Measurements from ENCODE around the gene CLRN1. TPM values are rescaled to one million over a fixed set of nuclear protein-coding genes. Genes with fewer than 3 reads are reported as not detected.
"Not testable (repeated sequence)": the region's sequence is repeated elsewhere in the genome, so short reads cannot be mapped to it uniquely, and the experiment has no call there.

The CLRN1 gene, protein sequence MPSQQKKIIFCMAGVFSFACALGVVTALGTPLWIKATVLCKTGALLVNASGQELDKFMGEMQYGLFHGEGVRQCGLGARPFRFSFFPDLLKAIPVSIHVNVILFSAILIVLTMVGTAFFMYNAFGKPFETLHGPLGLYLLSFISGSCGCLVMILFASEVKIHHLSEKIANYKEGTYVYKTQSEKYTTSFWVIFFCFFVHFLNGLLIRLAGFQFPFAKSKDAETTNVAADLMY
- total RNA-seq: not detected
- long read RNA-seq, partial matches to known transcripts: 0 of 1 reads
- long read RNA-seq, other reads (novel, unspliced or antisense): 1 of 1 reads

DNA sequence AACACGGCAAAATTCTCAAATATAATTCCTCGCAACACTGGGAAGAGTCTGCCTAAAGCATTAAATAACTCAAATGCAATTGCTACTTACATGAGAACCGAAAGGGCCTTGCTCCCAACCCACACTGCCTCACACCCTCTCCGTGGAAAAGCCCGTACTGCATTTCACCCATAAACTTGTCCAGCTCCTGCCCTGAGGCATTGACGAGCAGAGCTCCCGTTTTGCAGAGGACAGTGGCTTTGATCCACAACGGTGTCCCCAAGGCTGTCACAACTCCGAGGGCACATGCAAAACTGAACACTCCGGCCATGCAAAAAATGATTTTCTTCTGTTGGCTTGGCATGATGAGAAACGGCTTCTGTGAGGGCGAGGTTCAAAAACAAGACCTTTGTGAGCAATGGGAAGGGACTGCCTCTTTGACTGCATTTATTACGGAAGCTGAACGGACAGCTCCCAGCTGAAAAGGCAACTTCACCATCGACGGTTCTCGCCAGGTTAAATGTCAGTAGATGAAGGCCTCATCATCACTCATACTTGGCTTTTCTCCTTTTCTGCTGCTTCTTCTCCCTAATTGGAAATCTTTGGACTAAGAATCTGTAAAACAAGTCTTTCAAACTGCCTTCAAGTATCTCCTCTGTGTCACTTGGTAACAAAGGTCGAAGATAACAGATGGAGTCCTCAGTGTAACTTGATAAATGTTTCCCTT, at the start of gene CLRN1:
CLRN1 (minus strand) TSS at position 362 of the 706 bp plus-strand sequence; CDS start at position 343, 19 bp downstream.
- intact Hi-C loops (cut with DNase I): no loop called here

DNA sequence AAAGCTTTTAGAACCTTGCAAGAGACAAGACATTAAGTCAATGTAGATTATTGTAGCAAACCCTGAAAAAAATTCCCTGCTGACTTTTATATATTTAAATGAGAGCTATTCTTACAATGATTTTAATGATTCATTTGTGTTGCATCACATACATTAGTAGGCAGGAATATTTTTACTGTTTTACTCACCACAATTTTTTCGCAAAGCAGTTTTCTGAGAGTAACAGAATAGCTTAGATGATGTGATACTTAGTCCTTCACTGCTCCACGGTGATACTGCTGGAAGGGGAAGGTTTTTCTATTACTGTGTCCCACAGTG, 43.9 kb upstream of the CLRN1 start:
- no peak for DNase-seq (ENCODE audit: low spot score)

More for the DNA sequence above, at the start of gene CLRN1:
- DNase-seq (ENCODE audit: low spot score): no peak

DNA sequence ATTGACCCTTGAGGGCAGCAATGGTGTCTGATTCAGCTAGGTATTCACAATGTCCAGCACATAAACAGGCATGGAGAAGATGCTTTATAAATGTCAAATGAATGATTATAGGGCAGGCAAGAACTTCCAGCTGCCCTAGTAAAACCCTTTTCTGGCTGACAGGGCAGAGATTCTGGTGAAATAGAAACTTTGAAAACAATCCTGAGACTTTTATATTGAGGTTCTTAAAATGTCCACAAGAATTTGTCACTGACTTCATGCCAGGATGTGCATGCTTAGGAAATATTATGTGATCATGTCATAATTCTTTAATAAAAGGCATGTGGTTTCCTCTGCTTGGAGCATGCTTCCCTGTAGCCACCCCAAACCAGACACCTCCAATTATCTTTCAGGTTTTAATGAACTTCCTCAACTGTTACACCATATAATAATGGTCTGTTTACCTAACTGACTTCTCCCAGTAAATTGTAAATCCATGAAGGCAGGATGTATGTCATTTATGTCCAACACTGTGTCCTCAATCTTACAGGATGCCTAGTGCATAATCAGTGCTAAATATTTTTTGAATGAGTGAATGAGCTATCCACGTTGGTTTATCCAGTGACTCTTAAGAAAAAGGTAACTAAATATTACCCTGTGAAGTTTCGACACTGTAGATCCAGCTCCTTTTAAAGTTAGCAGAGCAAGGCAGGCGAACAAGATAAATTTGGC, 43.4 kb upstream of the CLRN1 start:
- intact Hi-C loops (cut with DNase I): no loop called here
- DNase-seq (ENCODE audit: low spot score): no peak

More for the DNA sequence above, 43.9 kb upstream of the CLRN1 start:
- intact Hi-C loops (cut with DNase I): no loop called here

DNA sequence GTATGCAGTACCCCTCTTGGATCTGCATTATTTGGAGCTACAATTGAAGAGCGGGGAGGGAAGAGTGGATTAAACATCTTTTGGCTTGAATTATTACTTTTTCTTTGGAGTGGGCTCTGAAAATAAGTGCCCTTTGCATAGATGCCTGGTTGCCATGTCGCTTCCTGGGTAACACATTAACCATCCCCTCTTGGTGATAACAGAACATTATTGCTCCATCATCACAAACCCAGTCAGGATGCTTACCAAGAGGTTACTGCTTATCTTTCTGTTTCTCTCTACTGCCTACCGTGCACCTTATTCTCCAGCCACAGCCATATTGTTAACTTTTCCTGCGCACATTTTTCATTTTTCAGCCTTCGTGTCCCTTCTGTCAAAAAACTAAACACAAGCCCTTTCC, 42.7 kb upstream of the CLRN1 start:
- intact Hi-C loops (cut with DNase I): no loop called here

DNA sequence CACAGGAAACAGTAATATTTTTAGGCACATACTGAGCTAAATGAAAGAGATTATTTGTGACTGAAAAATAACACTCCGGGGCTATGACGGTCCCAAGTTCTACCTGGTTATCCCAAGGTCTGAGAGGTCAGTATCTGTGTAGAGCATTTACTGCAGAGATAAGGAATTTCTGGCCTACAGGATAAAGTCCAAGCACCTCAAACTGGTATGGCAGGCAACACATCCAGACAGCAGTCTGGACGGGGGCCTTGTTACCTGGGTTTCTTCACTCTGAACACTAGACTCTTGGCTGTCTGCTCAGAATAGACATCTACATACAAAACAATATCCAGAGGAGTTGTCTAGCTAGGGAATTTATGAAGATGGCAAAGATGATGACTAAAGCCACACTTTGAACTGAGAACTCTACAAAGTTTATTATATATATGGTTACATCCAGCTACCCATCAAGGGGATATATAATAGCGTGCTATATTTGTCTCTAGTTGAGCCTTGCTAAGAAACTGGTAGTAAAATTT, 42.0 kb upstream of the CLRN1 start:
- DNase-seq (ENCODE audit: low spot score): no peak
- intact Hi-C loops (cut with DNase I): no loop called here

More for the DNA sequence above, 42.7 kb upstream of the CLRN1 start:
- no peak for DNase-seq (ENCODE audit: low spot score)

DNA sequence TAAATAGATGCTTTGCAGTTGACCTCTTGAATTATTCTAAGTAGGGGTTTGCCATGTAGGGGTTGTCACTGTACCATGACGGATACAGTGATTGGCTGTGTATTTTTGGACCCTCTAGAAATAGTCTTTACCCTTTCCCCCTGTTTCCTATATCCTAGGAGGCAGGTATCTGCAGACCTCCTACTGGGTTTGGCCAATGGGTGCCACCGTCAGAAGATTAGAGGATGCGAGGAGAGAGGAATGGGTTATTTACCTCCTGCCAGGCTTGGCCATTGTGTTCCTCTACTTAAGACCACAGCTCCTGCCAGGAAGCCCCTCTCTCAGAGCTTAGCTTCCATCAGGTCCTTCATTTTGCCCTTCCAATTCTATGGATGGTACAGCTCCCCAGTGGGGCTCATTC, 40.2 kb upstream of the CLRN1 start:
- no peak for DNase-seq (ENCODE audit: low spot score)
- intact Hi-C loops (cut with DNase I): no loop called here

DNA sequence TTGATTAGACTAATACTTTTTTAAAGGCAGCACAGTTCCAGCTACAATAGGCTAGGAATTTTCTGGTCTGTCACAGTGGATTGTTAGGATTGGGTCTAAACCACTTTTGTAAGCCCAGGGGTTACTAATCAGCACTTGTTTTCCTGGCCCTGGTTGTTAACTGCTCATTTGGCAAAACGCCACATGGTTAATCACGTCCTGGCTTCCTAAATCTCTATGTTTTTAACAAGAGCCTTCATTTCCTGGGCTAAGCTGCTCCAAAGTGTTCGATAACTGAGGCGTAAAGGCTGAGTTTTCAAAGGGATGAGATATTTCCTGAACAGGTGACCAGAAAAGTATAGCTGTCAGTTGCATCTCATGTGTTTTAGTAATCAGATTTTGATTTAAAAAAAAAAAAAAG, 38.9 kb upstream of the CLRN1 start:
- no peak for DNase-seq (ENCODE audit: low spot score)
- intact Hi-C loops (cut with DNase I): no loop called here

DNA sequence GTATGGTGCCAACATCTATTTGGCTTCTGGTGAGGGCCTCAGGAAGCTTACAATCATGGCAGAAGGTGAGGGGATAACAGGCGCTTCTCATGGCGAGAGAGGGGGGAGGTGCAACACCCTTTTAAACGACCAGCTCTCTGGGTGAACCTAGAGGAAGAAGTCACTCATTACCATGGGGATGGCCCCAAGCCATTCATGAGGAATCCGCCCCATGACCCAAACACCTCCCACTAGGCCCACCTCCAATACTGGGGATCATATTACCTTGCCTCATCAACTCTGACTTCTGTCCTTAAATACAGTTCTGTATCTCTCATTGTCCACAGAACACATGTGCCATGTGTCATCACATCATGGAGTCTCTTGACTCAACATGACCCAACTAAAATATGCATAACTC, 37.5 kb upstream of the CLRN1 start:
- intact Hi-C loops (cut with DNase I): no loop called here
- no peak for DNase-seq (ENCODE audit: low spot score)

DNA sequence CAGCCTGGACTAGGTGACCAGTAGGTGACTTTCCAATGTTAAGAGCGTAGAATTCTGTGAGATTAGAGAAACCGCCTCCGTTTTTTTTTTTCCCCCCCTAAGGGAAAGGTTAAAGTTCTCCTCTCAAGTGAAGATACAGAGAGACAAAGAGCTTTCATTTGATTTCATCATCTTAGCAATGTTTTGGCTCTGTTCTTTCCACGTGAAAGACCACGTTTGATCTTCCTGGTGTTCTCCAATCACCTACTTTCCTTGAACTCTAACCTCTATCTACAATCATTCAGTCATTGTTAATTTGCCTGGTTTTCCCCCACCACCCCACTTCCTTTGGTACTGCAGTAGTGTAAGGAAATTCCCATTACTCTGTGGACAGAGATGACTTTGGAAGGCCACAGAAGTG, 36.9 kb upstream of the CLRN1 start:
- no peak for DNase-seq (ENCODE audit: low spot score)
- intact Hi-C loops (cut with DNase I): no loop called here

DNA sequence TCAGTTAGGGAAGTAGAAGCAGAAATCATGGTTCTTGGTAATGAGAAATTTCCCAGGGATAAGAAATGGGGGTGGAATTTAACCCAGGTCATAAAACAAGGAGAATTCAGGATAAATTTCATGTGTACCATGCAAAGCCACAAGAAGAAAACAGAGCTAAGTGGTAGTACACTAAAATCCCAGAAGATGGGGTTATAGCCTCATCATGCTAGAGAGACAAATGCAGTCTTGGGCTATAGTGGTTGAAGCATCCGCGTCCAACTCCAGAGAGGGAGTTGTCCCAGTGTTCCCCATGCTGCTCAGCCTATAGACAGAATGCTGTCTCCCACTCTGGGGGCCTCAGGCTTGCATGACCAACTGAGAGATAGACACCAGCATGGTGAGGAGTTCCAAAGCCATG, 36.2 kb upstream of the CLRN1 start:
- DNase-seq (ENCODE audit: low spot score): no peak
- intact Hi-C loops (cut with DNase I): loop anchor here (1.0 kb wide), 1 partner anchor 138 kb away; no protein-coding TSS in a partner anchor

DNA sequence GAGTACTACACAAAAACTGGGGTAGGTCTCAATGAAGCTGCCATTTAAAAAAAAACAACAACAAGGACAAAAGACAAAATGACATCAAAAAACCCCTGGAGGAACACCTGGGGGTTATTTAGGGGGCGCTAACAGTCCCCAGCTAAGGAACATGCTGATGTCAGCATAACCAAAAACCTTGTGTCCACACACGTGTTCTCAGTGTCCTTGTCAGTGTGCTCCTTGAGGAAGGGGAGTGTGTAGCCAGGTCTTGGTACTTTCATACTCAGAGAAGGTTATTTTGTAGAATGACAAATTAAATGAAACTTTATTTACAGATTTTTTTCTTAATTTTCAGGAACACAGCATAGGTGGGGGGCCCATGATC, 31.2 kb upstream of the CLRN1 start:
- DNase-seq (ENCODE audit: low spot score): no peak
- intact Hi-C loops (cut with DNase I): no loop called here

DNA sequence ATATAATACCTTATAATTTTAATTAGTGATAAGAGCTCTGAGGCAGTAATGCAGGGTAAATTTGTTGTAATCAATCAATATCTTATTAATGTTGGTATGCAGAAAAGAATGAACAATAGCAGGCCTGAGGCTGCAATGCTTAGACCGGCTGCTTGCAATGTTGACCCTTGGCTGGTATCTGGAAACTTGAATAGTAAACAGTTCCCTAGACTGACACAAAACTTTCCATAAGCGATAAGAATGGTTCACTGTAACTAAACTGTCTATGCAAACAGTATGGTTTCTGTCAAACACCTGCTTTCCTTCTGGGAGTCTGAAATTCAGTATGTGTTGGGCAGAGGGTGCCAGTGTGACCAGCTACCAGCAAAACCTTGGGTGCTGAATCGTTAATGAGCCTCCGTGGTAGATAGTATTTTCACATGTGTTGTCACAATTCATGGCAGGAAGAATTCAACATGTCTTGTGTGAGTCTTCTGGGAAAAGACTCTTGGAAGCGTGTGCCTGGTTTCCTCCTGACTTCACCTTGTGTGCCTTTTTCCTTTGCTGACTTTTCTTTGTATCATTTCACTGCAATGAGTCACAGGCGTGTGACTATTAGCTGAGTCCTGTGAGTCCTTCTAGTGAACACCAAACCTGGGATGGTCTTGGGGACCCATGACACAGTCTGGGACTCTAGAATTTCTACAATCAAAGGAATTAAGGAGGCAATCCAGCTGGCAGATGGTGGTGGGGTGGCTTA, 30.7 kb upstream of the CLRN1 start:
- intact Hi-C loops (cut with DNase I): no loop called here
- DNase-seq (ENCODE audit: low spot score): no peak

DNA sequence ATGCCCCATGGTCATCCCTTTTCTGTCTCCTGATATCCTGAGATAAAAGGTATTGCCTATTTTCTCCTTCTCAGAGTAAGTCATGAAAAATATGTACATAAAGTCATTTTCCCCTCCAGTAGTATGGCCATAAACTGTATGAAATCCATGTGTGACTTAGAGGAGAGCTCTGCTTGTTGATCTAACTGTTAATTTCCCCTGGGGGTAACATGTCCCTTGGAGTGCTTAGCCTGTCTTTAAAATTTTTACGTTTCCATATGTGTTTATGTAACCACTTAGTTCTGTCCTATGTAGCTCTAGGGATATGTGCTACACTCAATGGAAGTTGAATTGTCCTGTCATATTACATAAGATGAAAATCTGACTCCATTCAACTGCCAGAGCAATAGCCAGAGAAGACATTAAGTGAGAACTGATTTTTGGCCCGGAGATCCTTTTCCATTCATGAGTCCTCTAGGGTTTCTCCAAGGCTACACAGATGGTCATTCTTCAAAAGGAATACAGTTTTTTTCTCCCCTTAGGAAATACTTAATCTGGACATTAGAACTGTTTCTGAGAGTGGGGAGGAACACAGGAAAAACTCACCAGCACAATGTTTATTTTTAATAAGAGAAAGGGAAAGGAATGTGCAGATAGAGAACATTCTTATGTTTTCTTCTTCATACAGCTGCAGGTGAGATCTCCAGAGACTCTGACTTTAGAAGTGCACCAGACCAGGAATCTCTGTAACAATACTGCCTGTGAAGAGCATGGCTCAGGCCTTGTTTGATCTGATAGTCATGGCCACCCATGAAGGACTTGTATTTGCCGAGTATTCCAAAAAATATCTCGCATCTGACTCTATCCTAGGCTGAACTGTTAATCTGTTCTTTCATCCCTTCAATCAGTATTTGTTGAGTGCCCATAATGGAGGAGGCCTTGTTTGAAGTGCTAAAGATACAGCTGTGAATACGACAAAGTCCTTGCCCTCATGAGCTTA, 29.8 kb upstream of the CLRN1 start:
- DNase-seq (ENCODE audit: low spot score): no peak
- intact Hi-C loops (cut with DNase I): no loop called here

DNA sequence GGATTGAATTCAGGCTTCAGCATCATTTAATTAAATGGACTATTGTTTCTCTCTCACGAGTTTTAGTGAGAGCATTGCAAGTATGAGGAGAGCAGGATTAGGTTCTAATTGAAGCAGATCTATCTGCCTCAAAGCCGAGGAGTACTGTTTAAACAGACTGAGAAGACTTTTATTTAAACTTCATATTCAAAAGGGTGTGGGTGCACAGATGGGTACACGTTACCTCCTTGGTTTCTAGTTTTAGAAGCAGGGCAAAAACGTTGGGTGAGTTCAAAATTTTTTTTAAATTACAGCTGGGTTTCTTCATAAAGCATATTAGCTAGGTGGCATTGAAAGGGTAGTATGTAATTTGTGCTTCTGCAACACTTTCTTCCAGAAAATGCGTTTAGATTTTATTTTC, 26.5 kb upstream of the CLRN1 start:
- DNase-seq (ENCODE audit: low spot score): no peak
- intact Hi-C loops (cut with DNase I): no loop called here

DNA sequence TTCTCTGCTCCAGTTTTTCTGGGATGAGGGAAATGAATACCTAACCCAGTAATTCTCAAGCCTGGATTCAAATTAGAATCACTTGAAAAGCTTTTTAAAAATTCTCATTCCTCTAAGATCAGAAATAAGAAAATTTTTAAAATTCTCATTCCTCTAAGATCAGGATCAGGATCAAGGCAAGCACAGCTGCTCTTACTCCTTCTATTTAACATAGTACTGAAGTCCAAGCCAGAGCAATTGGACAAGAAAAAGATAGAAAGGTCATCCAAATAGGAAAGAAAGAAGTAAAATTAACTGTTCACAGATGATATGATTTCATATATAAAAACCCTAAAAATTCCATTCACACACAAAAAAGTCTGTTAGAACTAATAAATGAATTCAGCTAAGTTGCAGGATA, 24.2 kb upstream of the CLRN1 start:
- DNase-seq (ENCODE audit: low spot score): no peak
- intact Hi-C loops (cut with DNase I): no loop called here

DNA sequence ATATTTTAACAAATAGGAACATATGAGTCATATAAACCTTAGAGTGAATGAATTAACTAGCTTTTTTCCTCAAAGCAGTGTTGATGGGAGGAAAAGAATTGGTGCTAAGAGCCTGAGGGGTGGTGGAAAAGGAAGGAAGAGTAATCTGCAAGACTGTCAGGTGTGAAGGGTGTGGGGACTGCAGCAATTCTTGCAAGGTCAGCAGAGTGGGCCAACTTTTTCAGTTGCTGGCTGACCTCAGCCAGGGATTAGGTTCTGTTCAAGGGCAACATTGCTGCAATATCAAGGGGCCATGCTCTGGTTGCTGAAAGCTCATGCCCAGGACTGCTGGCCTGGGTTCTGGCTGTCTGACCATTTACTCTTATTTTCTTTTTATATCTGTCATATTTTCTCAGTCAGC, 23.0 kb upstream of the CLRN1 start:
- no peak for DNase-seq (ENCODE audit: low spot score)
- intact Hi-C loops (cut with DNase I): no loop called here

DNA sequence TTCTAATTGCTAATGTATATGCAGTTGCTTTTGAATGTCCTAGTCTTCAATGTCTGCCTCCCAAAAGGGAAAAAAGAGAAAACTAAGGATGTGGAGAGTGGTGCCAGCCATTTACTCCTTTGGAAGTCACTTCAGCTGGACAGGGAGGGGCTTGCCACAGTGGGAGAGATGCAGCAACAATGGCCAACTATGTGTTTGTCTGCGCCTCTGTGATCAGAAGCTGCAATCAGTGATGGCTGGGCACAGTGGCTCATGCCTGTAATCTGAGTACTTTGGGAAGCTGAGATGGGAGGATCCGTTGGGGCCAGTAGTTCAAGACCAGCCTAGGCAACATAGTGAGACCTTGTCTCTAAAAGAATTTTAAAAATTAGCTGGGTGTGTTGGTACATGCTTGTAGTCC, 16.7 kb upstream of the CLRN1 start:
- no peak for DNase-seq (ENCODE audit: low spot score)
- intact Hi-C loops (cut with DNase I): no loop called here

DNA sequence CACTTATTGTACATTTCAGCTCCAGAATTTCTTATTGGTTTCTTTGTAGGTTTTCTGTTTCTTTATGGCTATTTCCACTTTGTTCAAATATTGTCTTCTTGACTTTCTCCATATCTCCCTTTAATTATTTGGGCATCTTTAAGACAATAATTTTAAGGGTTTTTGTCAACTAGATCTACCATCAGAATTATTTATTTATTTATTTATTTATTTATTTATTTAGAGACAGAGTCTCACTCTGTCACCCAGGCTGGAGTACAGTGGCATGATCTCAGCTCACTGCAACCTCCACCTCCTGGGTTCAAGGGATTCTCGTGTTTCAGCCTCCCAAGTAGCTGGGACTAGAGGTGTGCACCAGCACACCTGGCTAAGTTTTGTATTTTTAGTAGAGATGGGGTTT, 15.9 kb upstream of the CLRN1 start:
- DNase-seq (ENCODE audit: low spot score); intact Hi-C loops (cut with DNase I): not testable (repeated sequence)

DNA sequence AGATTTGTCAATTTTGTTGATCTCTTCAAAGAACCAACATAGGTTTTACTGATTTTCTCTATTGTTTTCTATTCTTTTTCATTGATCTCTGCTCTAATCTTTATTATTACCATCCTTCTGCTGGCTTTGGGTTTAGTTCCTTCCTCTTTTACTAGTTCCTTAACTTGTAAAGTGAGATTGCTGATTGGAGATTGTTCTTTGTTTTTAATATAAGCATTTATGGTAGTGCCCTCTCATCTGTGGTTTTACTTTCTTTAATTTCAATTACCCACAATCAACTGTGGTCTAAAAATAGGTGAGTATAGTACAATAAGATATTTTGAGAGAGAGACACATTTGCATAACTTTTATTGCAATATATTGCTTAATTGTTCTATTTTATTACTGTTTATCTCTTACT, 13.2 kb upstream of the CLRN1 start:
- intact Hi-C loops (cut with DNase I): no loop called here
- DNase-seq (ENCODE audit: low spot score): no peak
